HUES64 (cell line): ENCODE measurements around the gene GFRA1.

Experiments used
- H3K27ac ChIP-seq: 2 replicates; pipeline ENCODE4 v1.7.0; 2013; ENCODE audit warnings: low read depth, low read length, inconsistent platforms
- H3K27me3 ChIP-seq: 2 replicates; pipeline ENCODE4 v1.6.1; 2013; ENCODE audit warnings: mild to moderate bottlenecking, low read length; ENCODE audit not compliant: insufficient read depth
- H3K36me3 ChIP-seq: 2 replicates; pipeline ENCODE4 v1.6.1; 2013; ENCODE audit warnings: mild to moderate bottlenecking, low read length; ENCODE audit not compliant: insufficient read depth
- H3K4me1 ChIP-seq: 2 replicates; pipeline ENCODE4 v1.6.1; 2013; ENCODE audit warnings: mild to moderate bottlenecking, low read length, moderate library complexity; ENCODE audit not compliant: insufficient read depth
- H3K4me3 ChIP-seq: 2 replicates; pipeline ENCODE4 v1.5.1; 2013; ENCODE audit warnings: mild to moderate bottlenecking, low read length, moderate library complexity
- H3K9ac ChIP-seq: 2 replicates; pipeline ENCODE4 v1.6.1; 2013; ENCODE audit warnings: mild to moderate bottlenecking, low read depth, low read length
- H3K9me3 ChIP-seq: 2 replicates; pipeline ENCODE4 v1.6.1; 2013; ENCODE audit warnings: low read depth, low read length; ENCODE audit not compliant: insufficient read depth
- WGBS: fragments of 150-250, 120-280 bp; methylation state at CpG from one replicate; pipeline ENCODE4 v1.1.7; 2013; ENCODE audit warnings: missing lambda C conversion rate; 5-methylcytosine and 5-hydroxymethylcytosine counted together

The GFRA1 gene

DNA sequence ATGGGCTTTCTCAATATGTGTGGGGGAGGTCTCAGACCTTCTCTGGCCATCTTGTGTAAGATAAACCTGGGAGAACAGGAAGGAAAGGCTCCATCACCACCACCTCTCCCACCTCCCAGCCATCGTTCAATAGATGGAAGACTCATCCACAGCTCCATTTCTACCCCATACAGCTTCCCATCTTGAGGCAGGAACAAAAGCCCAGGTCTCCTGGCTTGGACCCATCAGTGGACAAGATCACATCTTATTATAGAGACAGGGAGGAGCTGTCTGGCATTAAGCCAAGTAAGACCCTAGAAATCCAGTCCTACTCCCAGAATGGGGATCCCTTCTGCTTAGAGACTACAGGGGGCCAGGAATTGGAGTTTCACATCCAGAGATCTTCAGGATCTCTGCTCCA lies 150.3 kb downstream of the GFRA1 start:
- 96% methylated on average over 1 of the region's 1 CpG for WGBS
- H3K9ac ChIP-seq: no peak overlapping the region
- H3K9me3 ChIP-seq: no peaks in the 10 kb centered on the region
- H3K4me1 ChIP-seq: peaks cover 10% of the 10 kb centered on the region; the same call in 1 of the 2 replicates
- H3K27ac ChIP-seq: no peak overlapping the region
- H3K4me3 ChIP-seq: no peak overlapping the region
- no peaks in the 10 kb centered on the region for H3K27me3 ChIP-seq
- H3K36me3 ChIP-seq: no peaks in the 10 kb centered on the region

DNA sequence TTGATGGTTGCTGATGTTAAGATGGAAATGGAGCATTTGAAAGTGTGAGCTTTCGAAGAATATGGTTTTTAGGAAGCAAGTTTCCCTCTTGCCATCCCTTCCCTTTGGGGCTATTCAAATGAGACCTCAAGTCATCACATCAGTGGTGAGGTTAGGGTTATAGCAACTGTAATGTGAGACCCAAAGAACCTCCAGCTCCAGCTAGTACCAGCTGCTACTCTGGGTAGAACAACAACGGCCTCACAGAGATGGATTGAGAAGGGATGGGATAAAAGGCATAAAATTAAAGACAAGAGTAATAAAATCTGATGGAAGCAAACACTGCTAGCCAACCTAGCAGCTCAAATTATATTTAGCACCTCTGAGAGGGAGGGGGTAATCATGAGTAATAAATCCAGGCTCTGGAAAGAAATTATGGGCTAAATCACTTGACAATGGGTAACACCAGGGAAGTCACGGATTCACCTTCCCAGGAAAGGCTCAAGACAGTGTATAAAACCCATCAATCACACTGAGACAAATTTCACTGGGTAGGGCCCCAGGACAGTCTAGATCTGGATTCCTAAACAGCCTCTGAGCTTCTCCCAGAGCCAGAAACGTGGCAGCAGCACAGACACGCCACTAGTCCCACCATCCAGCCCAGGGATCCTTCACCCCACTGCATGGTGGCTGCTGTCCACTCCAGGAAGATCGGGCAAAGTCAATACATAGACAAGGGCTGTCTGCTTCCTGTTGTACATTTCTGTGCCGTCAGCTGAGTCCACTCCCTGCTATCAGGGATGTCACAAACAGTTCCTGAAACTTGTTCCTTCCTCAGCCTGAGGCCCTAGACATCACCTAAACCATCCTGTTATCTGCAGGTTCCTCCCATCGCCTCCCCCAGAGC lies 151.1 kb downstream of the GFRA1 start:
- no peak overlapping the region for H3K27ac ChIP-seq
- no peaks in the 10 kb centered on the region for H3K9me3 ChIP-seq
- no peaks in the 10 kb centered on the region for H3K36me3 ChIP-seq
- H3K4me1 ChIP-seq: peaks cover 10% of the 10 kb centered on the region; the same call in 1 of the 2 replicates
- 93% methylated on average over 8 of the region's 8 CpGs for WGBS
- no peak overlapping the region for H3K4me3 ChIP-seq
- H3K27me3 ChIP-seq: no peaks in the 10 kb centered on the region
- H3K9ac ChIP-seq: no peak overlapping the region

DNA sequence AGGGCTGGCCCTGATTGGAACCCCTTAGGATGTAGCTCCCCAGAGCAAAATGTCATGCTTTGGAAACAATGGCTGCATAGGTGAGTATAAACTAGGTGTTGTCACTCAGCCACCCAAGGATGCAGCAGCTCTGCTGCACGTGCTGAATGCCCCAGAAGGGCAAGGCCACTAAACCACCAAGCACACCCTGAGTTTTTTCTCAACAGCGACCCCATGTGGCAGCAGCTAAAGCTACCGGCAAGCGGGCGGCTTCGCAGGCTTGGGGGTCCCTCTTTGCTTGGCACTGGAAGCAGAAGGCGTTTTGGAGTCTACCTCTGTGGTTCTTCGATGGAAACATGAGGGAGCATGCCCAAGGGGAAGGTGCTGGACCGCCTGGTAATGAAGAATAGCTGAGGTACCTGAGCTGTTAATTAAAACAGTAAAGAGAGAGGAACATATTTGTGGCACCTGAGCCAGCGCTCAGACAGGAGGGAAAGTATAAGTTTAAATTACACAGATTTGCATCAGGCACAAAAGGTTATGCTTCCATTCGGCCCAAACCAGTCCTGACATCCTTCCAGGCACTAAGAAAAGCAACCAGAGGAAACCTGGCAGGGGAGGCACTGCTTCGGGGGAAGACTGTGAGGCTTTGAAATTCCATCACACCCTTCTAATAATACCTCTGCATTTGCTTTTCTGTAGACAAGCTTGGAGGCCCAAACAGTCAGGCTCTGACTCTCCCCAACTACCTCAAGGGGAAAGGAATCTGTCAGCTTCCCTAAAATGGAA lies 152.1 kb downstream of the GFRA1 start:
- no peak overlapping the region for H3K27ac ChIP-seq
- no peaks in the 10 kb centered on the region for H3K9me3 ChIP-seq
- no peak overlapping the region for H3K4me3 ChIP-seq
- no peaks in the 10 kb centered on the region for H3K36me3 ChIP-seq
- H3K27me3 ChIP-seq: no peaks in the 10 kb centered on the region
- H3K9ac ChIP-seq: no peak overlapping the region
- peaks cover 10% of the 10 kb centered on the region; the same call in 1 of the 2 replicates for H3K4me1 ChIP-seq
- whole genome bisulfite sequencing: 61% methylated on average over 12 of the region's 12 CpGs

DNA sequence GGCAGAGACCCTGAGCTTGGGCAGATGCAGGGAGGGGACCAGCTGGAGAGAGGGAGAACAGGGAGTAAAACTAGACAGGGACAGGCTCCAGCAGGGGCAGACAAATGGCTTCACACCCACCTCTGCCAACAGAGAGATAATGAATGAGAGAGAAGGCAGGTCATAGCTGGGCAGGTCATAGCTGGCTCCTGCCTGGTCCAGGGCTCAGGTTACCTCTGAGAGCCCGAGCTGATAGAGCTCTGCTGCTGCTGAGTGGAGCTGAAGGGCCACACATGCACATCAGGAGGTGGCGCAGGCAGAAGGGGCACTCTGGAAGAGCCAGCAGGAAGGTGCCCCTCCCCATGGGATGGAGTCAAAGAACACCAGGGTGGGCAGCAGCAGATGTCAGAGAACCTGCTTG lies 154.2 kb downstream of the GFRA1 start:
- Histone ChIP-seq H3K9me3 (no peaks in the 10 kb centered on the region), H3K9ac (no peak overlapping the region)
- WGBS: 83% methylated on average over 2 of the region's 2 CpGs

DNA sequence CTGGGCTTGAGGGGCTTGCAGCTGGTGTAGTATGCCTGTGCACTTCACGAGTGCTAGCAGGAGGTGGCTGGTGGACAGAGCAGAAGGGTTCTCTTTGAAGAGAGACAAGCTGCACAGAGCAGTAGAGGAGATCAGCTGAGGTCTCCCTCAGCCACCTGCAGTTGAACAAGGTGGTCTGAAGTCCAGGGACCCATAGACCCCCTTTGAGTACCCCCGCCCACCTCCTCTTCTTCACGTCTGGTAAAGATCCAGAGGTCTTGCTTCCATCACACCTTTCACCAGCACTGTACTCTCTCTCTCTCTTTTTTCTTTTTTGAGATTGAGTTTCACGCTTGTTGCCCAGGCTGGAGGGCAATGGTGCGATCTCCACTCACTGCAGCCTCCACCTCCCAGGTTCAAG lies 157.2 kb downstream of the GFRA1 start:
- H3K36me3 ChIP-seq: no peaks in the 10 kb centered on the region
- H3K27ac ChIP-seq: no peak overlapping the region
- peaks cover 5% of the 10 kb centered on the region for H3K4me1 ChIP-seq
- H3K9me3 ChIP-seq: no peaks in the 10 kb centered on the region
- WGBS: 93% methylated on average over 5 of the region's 5 CpGs
- H3K9ac ChIP-seq: no peak overlapping the region
- no peaks in the 10 kb centered on the region for H3K27me3 ChIP-seq
- no peak overlapping the region for H3K4me3 ChIP-seq

More for the DNA sequence above, 154.2 kb downstream of the GFRA1 start:
- no peaks in the 10 kb centered on the region for H3K36me3 ChIP-seq
- no peak overlapping the region for H3K4me3 ChIP-seq
- peaks cover 9% of the 10 kb centered on the region for H3K4me1 ChIP-seq
- H3K27ac ChIP-seq: no peak overlapping the region
- H3K27me3 ChIP-seq: no peaks in the 10 kb centered on the region

DNA sequence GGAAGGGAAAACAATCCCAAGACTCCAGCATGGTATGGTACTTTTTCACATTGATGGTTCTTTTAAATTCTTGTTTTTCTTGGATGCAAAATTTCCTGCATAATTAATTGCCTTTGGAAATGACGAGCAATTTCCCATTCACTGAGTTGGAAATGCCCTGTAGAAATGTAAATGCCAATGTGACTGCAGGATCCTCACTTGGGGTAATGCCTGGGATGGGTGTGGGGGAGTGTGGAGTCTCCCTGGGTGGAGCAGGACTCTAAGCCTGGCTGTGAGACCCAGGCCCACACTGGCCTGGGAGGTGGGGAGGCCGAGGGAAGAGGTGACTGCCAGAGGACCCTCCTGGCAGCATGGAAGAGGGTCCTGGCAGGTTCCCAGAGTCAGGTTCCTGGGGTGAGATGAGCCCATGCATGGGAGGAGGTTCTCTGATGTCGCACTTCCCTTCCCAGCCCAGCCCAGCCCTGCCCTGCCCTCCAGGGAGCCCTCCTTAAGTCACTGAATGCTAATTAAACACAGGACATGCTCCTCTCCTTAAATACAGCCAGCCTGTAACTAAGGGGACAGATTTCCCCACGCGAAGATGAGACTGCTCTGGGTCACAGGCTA lies 157.9 kb downstream of the GFRA1 start:
- 40% methylated on average over 5 of the region's 5 CpGs for WGBS
- H3K27me3 ChIP-seq: no peaks in the 10 kb centered on the region
- H3K4me1 ChIP-seq: peaks cover 4% of the 10 kb centered on the region; the same call in 1 of the 2 replicates
- H3K9ac ChIP-seq: no peak overlapping the region
- H3K36me3 ChIP-seq: no peaks in the 10 kb centered on the region
- H3K27ac ChIP-seq: no peak overlapping the region
- no peaks in the 10 kb centered on the region for H3K9me3 ChIP-seq
- H3K4me3 ChIP-seq: no peak overlapping the region

DNA sequence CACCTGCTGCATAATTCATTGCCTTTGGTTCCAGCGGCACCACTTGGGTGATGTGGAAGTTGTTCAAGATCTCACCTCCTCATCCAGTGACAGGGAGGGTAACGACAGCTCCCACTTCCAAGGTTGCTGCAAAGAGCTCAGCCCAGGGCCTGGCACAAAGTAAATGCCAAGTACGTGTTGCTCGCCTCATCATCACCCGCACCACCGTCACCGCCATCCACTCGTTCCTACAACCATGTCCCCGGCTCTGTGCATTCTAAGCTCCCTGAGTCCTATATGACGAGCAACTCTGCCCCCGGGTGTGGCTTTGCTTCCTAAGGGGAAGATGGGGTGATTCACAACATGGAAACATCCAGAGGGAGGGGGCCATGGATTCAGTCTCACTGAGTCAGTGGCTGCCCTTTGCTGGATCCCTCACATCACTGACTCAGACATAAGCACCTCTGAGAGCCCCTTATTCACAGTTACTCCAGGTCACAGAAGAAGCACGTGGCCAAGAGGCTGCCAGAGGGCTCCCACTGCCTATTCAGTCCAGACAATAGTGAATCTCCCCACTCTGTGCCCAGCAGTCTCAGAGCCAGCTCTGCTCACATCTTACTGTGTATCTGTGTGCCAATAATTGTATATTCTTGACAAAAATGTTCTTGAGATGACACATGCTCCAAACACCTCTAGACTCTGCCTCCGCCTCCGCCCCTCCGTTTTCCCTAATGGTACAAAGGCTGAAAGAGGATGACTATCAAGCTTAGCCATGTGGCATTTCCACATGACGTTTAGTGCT lies 159.1 kb downstream of the GFRA1 start:
- 90% methylated on average over 16 of the region's 16 CpGs for WGBS
- Histone ChIP-seq H3K27ac (no peak overlapping the region), H3K4me3 (no peak overlapping the region), H3K9me3 (no peaks in the 10 kb centered on the region), H3K9ac (no peak overlapping the region), H3K27me3 (no peaks in the 10 kb centered on the region), H3K4me1 (peaks cover 4% of the 10 kb centered on the region; the same call in 1 of the 2 replicates), H3K36me3 (no peaks in the 10 kb centered on the region)

DNA sequence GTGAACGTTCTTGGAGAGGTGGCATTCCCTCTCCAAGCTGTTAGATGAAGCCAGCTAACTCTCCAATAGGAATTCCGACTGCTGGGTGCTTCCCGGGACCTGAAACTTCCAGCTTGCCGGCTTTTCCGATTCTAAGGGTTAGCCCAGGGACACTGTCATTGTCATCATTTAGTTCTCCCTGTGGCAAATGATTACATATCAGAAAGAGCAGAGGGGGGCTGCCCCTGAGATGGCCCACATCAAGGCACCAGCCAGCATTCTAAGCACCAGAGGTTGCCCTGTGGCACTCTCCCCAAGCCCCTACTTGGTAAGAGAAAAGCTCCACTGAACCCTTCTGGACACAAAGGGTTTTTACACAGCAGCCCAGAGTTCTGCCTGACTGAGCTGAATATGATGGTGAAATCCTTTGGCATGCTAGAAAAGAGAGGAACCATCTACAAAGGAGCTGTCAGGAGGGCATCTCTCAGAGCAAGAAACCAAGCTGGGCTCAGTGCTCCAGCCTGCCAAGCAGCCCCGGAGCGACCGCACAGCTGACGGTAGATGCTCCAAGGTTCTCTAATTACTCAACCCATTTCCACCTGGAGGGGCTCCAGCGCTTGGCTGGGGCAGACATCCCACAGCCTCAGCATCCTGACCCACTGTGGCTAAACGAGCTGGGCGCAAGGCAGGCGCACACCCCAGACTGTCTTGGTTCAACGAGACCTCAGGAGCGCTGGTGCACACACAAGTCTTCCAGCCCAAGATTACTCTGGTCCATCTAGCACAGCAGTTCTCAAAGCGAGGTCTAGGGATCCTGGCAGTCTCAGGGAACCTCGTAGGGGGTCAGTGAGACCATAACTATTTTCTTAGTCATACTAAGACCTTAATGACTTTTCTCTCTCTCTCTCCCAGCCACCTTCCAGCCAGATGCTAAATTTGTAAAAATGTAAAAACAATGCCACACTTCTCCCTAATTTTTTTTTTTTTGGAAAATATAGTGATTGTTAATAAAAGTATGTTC lies 160.5 kb downstream of the GFRA1 start:
- 94% methylated on average over 17 of the region's 17 CpGs for WGBS

DNA sequence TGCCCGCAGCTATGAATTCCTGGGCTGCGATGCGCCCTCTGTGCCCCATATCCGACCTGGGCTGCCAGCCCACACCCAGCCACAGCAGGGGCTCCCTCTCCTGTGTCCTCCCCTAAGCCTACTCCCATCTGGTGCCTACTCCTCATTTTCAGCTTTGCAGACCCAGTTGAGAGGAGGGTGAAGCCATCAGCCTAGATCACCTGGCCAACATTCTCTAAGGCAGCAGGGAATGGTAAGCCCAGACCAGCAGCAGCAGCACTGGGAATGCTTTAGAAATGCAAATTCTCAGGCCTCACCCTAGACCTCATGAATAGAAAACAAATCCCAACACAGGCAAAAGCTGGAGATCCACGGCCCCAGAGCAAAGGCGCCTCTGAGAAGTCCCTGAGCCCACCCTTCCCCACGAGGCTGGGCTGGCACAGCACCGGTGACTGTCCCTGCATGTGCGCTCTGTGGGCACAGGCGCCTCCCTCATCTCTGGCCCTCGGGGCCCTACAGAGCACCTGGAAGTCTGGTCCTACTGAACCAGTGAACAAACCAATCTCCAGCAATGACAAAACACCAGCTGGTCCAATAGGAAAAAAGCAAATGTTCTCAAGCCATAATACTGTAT lies 161.4 kb downstream of the GFRA1 start:
- peaks cover 4% of the 10 kb centered on the region; the same call in 1 of the 2 replicates for H3K4me1 ChIP-seq
- H3K4me3 ChIP-seq: no peak overlapping the region
- H3K36me3 ChIP-seq: no peaks in the 10 kb centered on the region
- WGBS: 84% methylated on average over 11 of the region's 11 CpGs
- no peaks in the 10 kb centered on the region for H3K27me3 ChIP-seq
- no peaks in the 10 kb centered on the region for H3K9me3 ChIP-seq
- H3K9ac ChIP-seq: no peak overlapping the region
- no peak overlapping the region for H3K27ac ChIP-seq

More for the DNA sequence above, 160.5 kb downstream of the GFRA1 start:
- Histone ChIP-seq H3K27ac (no peak overlapping the region), H3K9me3 (no peaks in the 10 kb centered on the region), H3K4me1 (peaks cover 4% of the 10 kb centered on the region; the same call in 1 of the 2 replicates), H3K4me3 (no peak overlapping the region), H3K9ac (no peak overlapping the region), H3K27me3 (no peaks in the 10 kb centered on the region), H3K36me3 (no peaks in the 10 kb centered on the region)
